Upper lobe of right lung (tissue), 1 donor: ENCODE data around the gene FAM193B. TPM values are rescaled to one million over a fixed set of nuclear protein-coding genes. Genes with fewer than 3 reads are reported as not detected.
"Not testable (repeated sequence)": the region's sequence is repeated elsewhere in the genome, so short reads cannot be mapped to it uniquely, and the experiment has no call there.

Experiments used
- ATAC-seq: fragments of 200-7000 bp; cut with Tn5 transposase; one replicate; pipeline ENCODE4 v1.9.1; 2020; ENCODE audit warnings: mild to moderate bottlenecking, moderate library complexity
- DNase-seq: peaks from one replicate; pipeline ENCODE4 v3.0.0-alpha.2; 2020
- H3K27ac ChIP-seq: fragments of 200-600 bp; one replicate; pipeline ENCODE4 v1.8.0; 2022
- H3K27me3 ChIP-seq: fragments of 200-600 bp; one replicate; pipeline ENCODE4 v1.8.0; 2022; ENCODE audit warnings: mild to moderate bottlenecking
- H3K36me3 ChIP-seq: fragments of 200-600 bp; one replicate; pipeline ENCODE4 v1.8.0; 2022
- H3K4me1 ChIP-seq: fragments of 200-600 bp; one replicate; pipeline ENCODE4 v1.8.0; 2022
- H3K4me3 ChIP-seq: fragments of 200-600 bp; one replicate; pipeline ENCODE4 v1.8.0; 2022; ENCODE audit warnings: mild to moderate bottlenecking
- H3K9me3 ChIP-seq: fragments of 200-600 bp; one replicate; pipeline ENCODE4 v1.8.0; 2022
- CTCF ChIP-seq: fragments of 200-600 bp; IDR thresholded peaks from one replicate; pipeline ENCODE4 v1.8.0; 2022; ENCODE audit warnings: antibody characterized with exemption
- intact Hi-C: fragments of 100-400 bp; cut with DNase I; formaldehyde crosslinking; loops from one replicate; pipeline ENCODE4 v1.11.0; 2022
- total RNA-seq: library from RNA; stranded (reverse); fragmentation: NEBNext Ultra II Directional; extraction: Animal tissue kit (Norgen Biotek cat#: 25700); gene quantifications from one replicate; pipeline ENCODE4 v1.2.1, GENCODE V29; 2021
- donor health status: DM: no; HTN: yes; CAD: no; lungs with severe emphysema.

FAM193B gene
- total RNA-seq, 1 donor from 2014 or later: 76.3 TPM

GRCh38 chr5:177576169-177576568, 21.8 kb upstream of the FAM193B start:
- DNase-seq (no peak), ATAC-seq (no peak)
- no peaks in the 10 kb centered on the region for H3K9me3 ChIP-seq
- no peaks in the 10 kb centered on the region for H3K4me1 ChIP-seq
- H3K4me3 ChIP-seq: no peak overlapping the region
- no peak overlapping the region for H3K27ac ChIP-seq
- no peak for TF ChIP-seq CTCF
- no peaks in the 10 kb centered on the region for H3K27me3 ChIP-seq
- intact Hi-C loops: no loop called here
- no peaks in the 10 kb centered on the region for H3K36me3 ChIP-seq

GRCh38 chr5:177575488-177575887, 21.1 kb upstream of the FAM193B start:
- Histone ChIP-seq H3K4me3 (no peak overlapping the region), H3K27ac (no peak overlapping the region), H3K9me3 (no peaks in the 10 kb centered on the region), H3K27me3 (no peaks in the 10 kb centered on the region), H3K36me3 (no peaks in the 10 kb centered on the region), H3K4me1 (no peaks in the 10 kb centered on the region)
- no peak for DNase-seq
- intact Hi-C loops: no loop called here
- no peak for TF ChIP-seq CTCF
- ATAC-seq: no peak

GRCh38 chr5:177569894-177570293, 15.5 kb upstream of the FAM193B start:
- TF ChIP-seq CTCF: no peak
- intact Hi-C loops: no loop called here
- H3K27ac ChIP-seq: no peak overlapping the region
- no peak for ATAC-seq
- no peaks in the 10 kb centered on the region for H3K4me1 ChIP-seq
- H3K36me3 ChIP-seq: no peaks in the 10 kb centered on the region
- H3K9me3 ChIP-seq: no peaks in the 10 kb centered on the region
- H3K27me3 ChIP-seq: peaks cover 12% of the 10 kb centered on the region
- no peak overlapping the region for H3K4me3 ChIP-seq
- DNase-seq: no peak

GRCh38 chr5:177568326-177568725, 14.0 kb upstream of the FAM193B start:
- ATAC-seq: no peak
- intact Hi-C loops: no loop called here

GRCh38 chr5:177565046-177565445, 10.7 kb upstream of the FAM193B start:
- H3K9me3 ChIP-seq: no peaks in the 10 kb centered on the region
- no peak for TF ChIP-seq CTCF
- H3K4me3 ChIP-seq: no peak overlapping the region
- DNase-seq (no peak), ATAC-seq (no peak)
- H3K27ac ChIP-seq: no peak overlapping the region
- peaks cover 12% of the 10 kb centered on the region for H3K27me3 ChIP-seq
- no peaks in the 10 kb centered on the region for H3K4me1 ChIP-seq
- no peaks in the 10 kb centered on the region for H3K36me3 ChIP-seq
- intact Hi-C loops: no loop called here

More at GRCh38 chr5:177568326-177568725, 14.0 kb upstream of the FAM193B start:
- H3K4me1 ChIP-seq: no peaks in the 10 kb centered on the region
- H3K4me3 ChIP-seq: no peak overlapping the region
- no peaks in the 10 kb centered on the region for H3K36me3 ChIP-seq
- TF ChIP-seq CTCF: no peak
- H3K27ac ChIP-seq: no peak overlapping the region
- no peak for DNase-seq
- no peaks in the 10 kb centered on the region for H3K9me3 ChIP-seq
- peaks cover 12% of the 10 kb centered on the region for H3K27me3 ChIP-seq

GRCh38 chr5:177559446-177559941, 5.1 kb upstream of the FAM193B start:
- ATAC-seq, H3K36me3 ChIP-seq, H3K9me3 ChIP-seq, intact Hi-C loops, H3K27ac ChIP-seq, H3K27me3 ChIP-seq, H3K4me3 ChIP-seq, H3K4me1 ChIP-seq, DNase-seq: not testable (repeated sequence)
